Prostate gland (tissue), 2 donors: ENCODE measurements around the gene ATP8B3.

Source experiments
- CTCF ChIP-seq, 4 experiments: fragments of 200-600 bp in 2 of 4; fragments of 450-650 bp in 2 of 4; sonication (generic) in 2 of 4; IDR thresholded peaks; 1 replicate in 3 of 4; 2 replicates in 1 of 4; pipeline ENCODE4 v1.5.1; 2016 to 2019; ENCODE audit warnings: antibody characterized with exemption in 4 of 4, mild to moderate bottlenecking in 2 of 4, moderate library complexity in 2 of 4
- POLR2A ChIP-seq: fragments of 450-650 bp; IDR thresholded peaks from one replicate; pipeline ENCODE4 v1.6.1; 2016; ENCODE audit warnings: antibody characterized with exemption, mild to moderate bottlenecking
- POLR2AphosphoS5 ChIP-seq: sonication (generic); formaldehyde crosslinking; IDR thresholded peaks from one replicate; pipeline ENCODE4 v1.6.1; 2017; ENCODE audit warnings: antibody characterized with exemption

- TF ChIP-seq POLR2A (no peak), CTCF (IDR thresholded peaks at IDR 0.05) (no peak), POLR2AphosphoS5 (no peak)
These were observed 18.5 kb upstream of the ATP8B3 start for GRCh38 chr19:1830568-1830967.
